ENCODE results near the gene SLC16A3.

The SLC16A3 gene

GRCh38 chr17:82219753-82220709 lies 8.8 kb upstream of the SLC16A3 start:
- Histone ChIP-seq H3K27ac (ENCODE audit: extremely low read depth, low read depth, low read length) (no peak overlapping the region), H3K9me3 (ENCODE audit: control insufficient read depth, insufficient read depth, low read depth, low read length) (no peaks in the 10 kb centered on the region)
- CTCF ChIA-PET: interaction anchor here (2.2 to 2.5 kb wide), 2 partner anchors 14 to 16 kb away, joined by 10 read pairs; no protein-coding TSS in a partner anchor

GRCh38 chr17:82221341-82221902 lies 7.4 kb upstream of the SLC16A3 start:
- Histone ChIP-seq H3K4me1 (ENCODE audit: control insufficient read depth, insufficient read depth, low read length) (no peaks in the 10 kb centered on the region), H3K36me3 (ENCODE audit: control insufficient read depth in 2 of 2, insufficient read depth in 1 of 2, low read length in 2 of 2) (no peaks in the 10 kb centered on the region), H3K4me3 (ENCODE audit: low read depth, low read length) (no peak overlapping the region), H3K27ac (ENCODE audit: extremely low read depth, low read depth, low read length) (no peak overlapping the region), H3K9me3 (ENCODE audit: control insufficient read depth, insufficient read depth, low read depth, low read length) (no peaks in the 10 kb centered on the region)
- peak; percentile 56; the same call in 1 of the 2 replicates for TF ChIP-seq ZNF600 (tag by site-specific recombination; IDR thresholded peaks at IDR 0.05)
- peak; percentile 65 for TF ChIP-seq EGR2 (tag by site-specific recombination; IDR thresholded peaks at IDR 0.05; ENCODE audit: low read depth)
- no peak for TF ChIP-seq ZNF76 (tag by site-specific recombination; IDR thresholded peaks at IDR 0.05; ENCODE audit: borderline replicate concordance, low read depth)
- no peak for TF ChIP-seq MZF1 (tag by site-specific recombination; IDR thresholded peaks at IDR 0.05; ENCODE audit: borderline replicate concordance)
- peak; percentile 75; the same call in 1 of the 2 replicates for TF ChIP-seq ZNF121 (tag by site-specific recombination; IDR thresholded peaks at IDR 0.05)
- TF ChIP-seq, protein P1, sequence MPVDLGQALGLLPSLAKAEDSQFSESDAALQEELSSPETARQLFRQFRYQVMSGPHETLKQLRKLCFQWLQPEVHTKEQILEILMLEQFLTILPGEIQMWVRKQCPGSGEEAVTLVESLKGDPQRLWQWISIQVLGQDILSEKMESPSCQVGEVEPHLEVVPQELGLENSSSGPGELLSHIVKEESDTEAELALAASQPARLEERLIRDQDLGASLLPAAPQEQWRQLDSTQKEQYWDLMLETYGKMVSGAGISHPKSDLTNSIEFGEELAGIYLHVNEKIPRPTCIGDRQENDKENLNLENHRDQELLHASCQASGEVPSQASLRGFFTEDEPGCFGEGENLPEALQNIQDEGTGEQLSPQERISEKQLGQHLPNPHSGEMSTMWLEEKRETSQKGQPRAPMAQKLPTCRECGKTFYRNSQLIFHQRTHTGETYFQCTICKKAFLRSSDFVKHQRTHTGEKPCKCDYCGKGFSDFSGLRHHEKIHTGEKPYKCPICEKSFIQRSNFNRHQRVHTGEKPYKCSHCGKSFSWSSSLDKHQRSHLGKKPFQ (tag by site-specific recombination; IDR thresholded peaks at IDR 0.05): no peak
- TF ChIP-seq TRIM28 (IDR thresholded peaks at IDR 0.05; ENCODE audit: borderline replicate concordance, low read length): no peak
- TF ChIP-seq ZFHX2 (tag by site-specific recombination; conservative IDR thresholded peaks at IDR 0.05): peak; percentile 41; the same call in 1 of the 2 replicates
- ChIA-PET POLR2A (no interaction called here), CTCF (interaction anchor here (2.2 to 2.5 kb wide), 2 partner anchors 15 to 16 kb away, joined by 10 read pairs; no protein-coding TSS in a partner anchor)

More at GRCh38 chr17:82219753-82220709, 8.8 kb upstream of the SLC16A3 start:
- no peaks in the 10 kb centered on the region for H3K36me3 ChIP-seq (ENCODE audit: control insufficient read depth in 2 of 2, insufficient read depth in 1 of 2, low read length in 2 of 2)
- TF ChIP-seq, protein P2, sequence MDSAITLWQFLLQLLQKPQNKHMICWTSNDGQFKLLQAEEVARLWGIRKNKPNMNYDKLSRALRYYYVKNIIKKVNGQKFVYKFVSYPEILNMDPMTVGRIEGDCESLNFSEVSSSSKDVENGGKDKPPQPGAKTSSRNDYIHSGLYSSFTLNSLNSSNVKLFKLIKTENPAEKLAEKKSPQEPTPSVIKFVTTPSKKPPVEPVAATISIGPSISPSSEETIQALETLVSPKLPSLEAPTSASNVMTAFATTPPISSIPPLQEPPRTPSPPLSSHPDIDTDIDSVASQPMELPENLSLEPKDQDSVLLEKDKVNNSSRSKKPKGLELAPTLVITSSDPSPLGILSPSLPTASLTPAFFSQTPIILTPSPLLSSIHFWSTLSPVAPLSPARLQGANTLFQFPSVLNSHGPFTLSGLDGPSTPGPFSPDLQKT (IDR thresholded peaks at IDR 0.05; ENCODE audit: borderline replicate concordance, low read depth, low read length): no peak
- peak; percentile 21; the same call in 1 of the 2 replicates for TF ChIP-seq ZNF121 (tag by site-specific recombination; IDR thresholded peaks at IDR 0.05)
- H3K4me1 ChIP-seq (ENCODE audit: control insufficient read depth, insufficient read depth, low read length): no peaks in the 10 kb centered on the region
- POLR2A ChIA-PET: no interaction called here
- no peak overlapping the region for H3K4me3 ChIP-seq (ENCODE audit: low read depth, low read length)

DNA sequence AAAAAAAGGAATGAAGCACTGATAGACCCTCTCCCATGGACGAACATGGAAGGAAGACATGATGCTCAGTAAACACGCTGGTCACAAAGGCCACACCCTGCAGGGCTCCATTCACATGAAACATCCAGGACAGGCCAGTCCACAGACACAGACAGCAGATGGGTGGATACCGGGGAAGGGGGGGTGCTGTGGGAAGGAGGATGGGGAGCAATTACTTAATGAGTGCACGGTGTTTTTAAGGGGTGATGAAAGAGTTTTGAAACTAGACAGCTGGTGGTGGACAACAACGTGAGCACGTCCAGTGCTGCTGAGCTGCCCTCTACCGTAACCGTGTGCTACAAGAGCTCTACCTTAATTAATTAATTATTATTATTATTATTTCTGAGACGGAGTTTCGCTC lies 6.0 kb upstream of the SLC16A3 start:
- Histone ChIP-seq H3K4me3 (ENCODE audit: low read depth, low read length) (no peak overlapping the region), H3K36me3 (ENCODE audit: control insufficient read depth in 2 of 2, insufficient read depth in 1 of 2, low read length in 2 of 2) (no peaks in the 10 kb centered on the region), H3K27ac (ENCODE audit: extremely low read depth, low read depth, low read length) (no peak overlapping the region), H3K9me3 (ENCODE audit: control insufficient read depth, insufficient read depth, low read depth, low read length) (no peaks in the 10 kb centered on the region), H3K4me1 (ENCODE audit: control insufficient read depth, insufficient read depth, low read length) (no peaks in the 10 kb centered on the region)
- CTCF ChIA-PET: no interaction called here
- TF ChIP-seq ZNF510 (tag by site-specific recombination; IDR thresholded peaks at IDR 0.05; ENCODE audit: insufficient replicate concordance): no peak
- no peak for TF ChIP-seq ZXDB (tag by site-specific recombination; IDR thresholded peaks at IDR 0.05)
- no peak for TF ChIP-seq ZNF555 (tag by site-specific recombination; conservative IDR thresholded peaks at IDR 0.05)
- no peak for TF ChIP-seq ZBTB1 (tag by site-specific recombination; IDR thresholded peaks at IDR 0.05)
- no peak for TF ChIP-seq WT1 (tag by site-specific recombination; IDR thresholded peaks at IDR 0.05)
- no peak for TF ChIP-seq ZNF394 (tag by site-specific recombination; IDR thresholded peaks at IDR 0.05; ENCODE audit: borderline replicate concordance)
- no peak for TF ChIP-seq ZNF747 (tag by site-specific recombination; IDR thresholded peaks at IDR 0.05)
- no peak for TF ChIP-seq ZNF521 (tag by site-specific recombination; IDR thresholded peaks at IDR 0.05)
- no peak for TF ChIP-seq ZNF324 (tag by site-specific recombination; IDR thresholded peaks at IDR 0.05)
- no peak for TF ChIP-seq ZNF37A (tag by site-specific recombination; IDR thresholded peaks at IDR 0.05)
- no peak for TF ChIP-seq ZFP3 (tag by site-specific recombination; IDR thresholded peaks at IDR 0.05; ENCODE audit: low read depth)
- POLR2A ChIA-PET: interaction anchor here (0.6 kb wide), 1 partner anchor 55 kb away, joined by 4 read pairs; no protein-coding TSS in a partner anchor

Measured in HEK293 (cell line).